HCT116 (cell line): ENCODE results near the gene OSBPL10. TPM values are rescaled to one million over a fixed set of nuclear protein-coding genes. Genes with fewer than 3 reads are reported as not detected.

Experiments used
- ATAC-seq: fragments of 200-7000 bp; cut with Tn5 transposase; 2 replicates; pipeline ENCODE4 v1.9.1; 2020; ENCODE audit warnings: mild to moderate bottlenecking, moderate library complexity
- BruUV-seq: library from RNA; stranded (reverse); fragments of 400-500 nt; replicated peaks from 2 replicates; lab custom pipeline; 2021; lab: Mats Ljungman, UMichigan
- CTCF ChIA-PET: fragments of 300-600 bp; sonication (Branson Sonifier 250); formaldehyde crosslinking; loops from one replicate; lab custom pipeline; 2021; ENCODE audit warnings: antibody characterized with exemption; lab: Charles Lee
- POLR2A ChIA-PET: fragments of 300-600, 350-600 bp; sonication (Branson Sonifier 250); formaldehyde crosslinking; loops from one replicate; lab custom pipeline; 2021; ENCODE audit warnings: antibody characterized with exemption; lab: Charles Lee
- RAD21 ChIA-PET, 2 experiments: fragments of 300-600 bp; sonication (Branson Sonifier 250); formaldehyde crosslinking; loops; one replicate each; lab custom pipeline; 2023; ENCODE audit warnings: low total read pairs in 2 of 2; ENCODE audit not compliant: uncharacterized antibody in 2 of 2, unreplicated experiment in 2 of 2, low non-redundant PET in 1 of 2; lab: Charles Lee
- DNase-seq: peaks from one replicate; pipeline ENCODE4 v3.0.0-alpha.2; 2010; ENCODE audit warnings: low read depth, low spot score
- H2AFZ ChIP-seq: fragments of 200-600 bp; shearing (Covaris generic), sonication (generic); 2 replicates; pipeline ENCODE4 v1.6.1; 2017; ENCODE audit warnings: low read depth, mixed run types, mixed read lengths, antibody characterized with exemption, low read length; ENCODE audit not compliant: poor library complexity, severe bottlenecking
- H3K27ac ChIP-seq: 2 replicates; pipeline ENCODE4 v1.5.1; 2012; ENCODE audit warnings: low read depth, low read length
- H3K27me3 ChIP-seq: fragments of 200-600 bp; sonication (generic); 2 replicates; pipeline ENCODE4 v1.6.1; 2016; ENCODE audit warnings: mixed run types, low read length, mixed read lengths; ENCODE audit not compliant: insufficient read depth
- H3K36me3 ChIP-seq, 2 experiments: fragments of 200-500 bp in 1 of 2; fragments of 200-600 bp in 1 of 2; sonication (Bioruptor generic) in 1 of 2; sonication (generic) in 1 of 2; 2 replicates each; pipeline versions ENCODE4 v1.5.1 to v1.6.1; 2014 to 2016; ENCODE audit warnings: low read length in 2 of 2, inconsistent platforms in 1 of 2, mixed read lengths in 1 of 2, mixed run types in 1 of 2; ENCODE audit not compliant: insufficient read depth in 2 of 2, control insufficient read depth in 1 of 2
- H3K4me1 ChIP-seq, 2 experiments: fragments of 200-600 bp in 1 of 2; sonication (generic) in 1 of 2; 2 replicates each; pipeline versions ENCODE4 v1.5.1 to v1.6.1; 2012 to 2017; ENCODE audit warnings: low read length in 2 of 2, inconsistent platforms in 1 of 2, mild to moderate bottlenecking in 1 of 2, mixed read lengths in 1 of 2, mixed run types in 1 of 2, moderate library complexity in 1 of 2; ENCODE audit not compliant: insufficient read depth in 2 of 2, control insufficient read depth in 1 of 2
- H3K4me2 ChIP-seq: fragments of 200-600 bp; sonication (generic); 2 replicates; pipeline ENCODE4 v1.6.1; 2017; ENCODE audit warnings: mixed run types, low read length, mixed read lengths
- H3K4me3 ChIP-seq, 2 experiments: fragments of 200-600 bp in 1 of 2; sonication (generic) in 1 of 2; replicated peaks in 1 of 2; 2 replicates each; pipeline ENCODE4 v1.5.1; 2011 to 2016; ENCODE audit warnings: low read length in 2 of 2, control low read depth in 1 of 2, low read depth in 1 of 2, mild to moderate bottlenecking in 1 of 2, mixed read lengths in 1 of 2, mixed run types in 1 of 2
- H3K79me2 ChIP-seq: fragments of 200-600 bp; sonication (generic); 2 replicates; pipeline ENCODE4 v1.6.1; 2017; ENCODE audit warnings: mild to moderate bottlenecking, mixed run types, low read length, moderate library complexity, mixed read lengths; ENCODE audit not compliant: insufficient read depth
- H3K9ac ChIP-seq: fragments of 200-600 bp; sonication (generic); 2 replicates; pipeline ENCODE4 v1.6.1; 2016; ENCODE audit warnings: low read length, mixed read lengths
- H3K9me2 ChIP-seq: fragments of 200-600 bp; sonication (generic), shearing (Covaris generic); 2 replicates; pipeline ENCODE4 v1.6.1; 2017; ENCODE audit warnings: mixed run types, mild to moderate bottlenecking, moderate library complexity; ENCODE audit not compliant: insufficient read depth
- H3K9me3 ChIP-seq, 2 experiments: fragments of 200-500 bp in 1 of 2; fragments of 200-600 bp in 1 of 2; sonication (Bioruptor generic) in 1 of 2; sonication (generic) in 1 of 2; 2 replicates each; pipeline ENCODE4 v1.6.1; 2014 to 2017; ENCODE audit warnings: low read length in 2 of 2, mixed read lengths in 2 of 2, inconsistent platforms in 1 of 2, low read depth in 1 of 2, mild to moderate bottlenecking in 1 of 2, mixed run types in 1 of 2, moderate library complexity in 1 of 2; ENCODE audit not compliant: control insufficient read depth in 1 of 2, insufficient read depth in 1 of 2
- H4K20me1 ChIP-seq: fragments of 200-600 bp; sonication (generic), shearing (Covaris generic); 2 replicates; pipeline ENCODE4 v1.6.1; 2017; ENCODE audit warnings: mixed run types, mild to moderate bottlenecking, moderate library complexity; ENCODE audit not compliant: insufficient read depth
- ATF3 ChIP-seq: IDR thresholded peaks from 2 replicates; pipeline ENCODE4 v1.6.1; 2012
- EZH2 ChIP-seq: fragments of 200-600 bp; sonication (generic); IDR thresholded peaks from 2 replicates; pipeline ENCODE4 v1.6.1; 2017; ENCODE audit warnings: antibody characterized with exemption, mixed run types
- EZH2phosphoT487 ChIP-seq: fragments of 200-600 bp; IDR thresholded peaks from 2 replicates; pipeline ENCODE4 v1.6.1; 2018; ENCODE audit warnings: antibody characterized with exemption, borderline replicate concordance
- FOSL1 ChIP-seq: IDR thresholded peaks from 2 replicates; pipeline ENCODE4 v1.6.1; 2012; ENCODE audit warnings: low read depth
- JUND ChIP-seq: IDR thresholded peaks from 2 replicates; pipeline ENCODE4 v1.6.1; 2012
- MAX ChIP-seq: IDR thresholded peaks from 2 replicates; pipeline ENCODE4 v1.6.1; 2012
- REST ChIP-seq: IDR thresholded peaks from 2 replicates; pipeline ENCODE4 v1.6.1; 2012; ENCODE audit warnings: low read depth
- TCF7L2 ChIP-seq: IDR thresholded peaks from 2 replicates; pipeline ENCODE4 v1.7.0; 2011; ENCODE audit warnings: borderline replicate concordance, inconsistent platforms; ENCODE audit not compliant: insufficient read depth, insufficient read length; ENCODE audit errors: extremely low read depth
- YY1 ChIP-seq: IDR thresholded peaks from 2 replicates; pipeline ENCODE4 v1.6.1; 2011; ENCODE audit warnings: low read length, low read depth, moderate library complexity, mild to moderate bottlenecking; ENCODE audit not compliant: insufficient replicate concordance; ENCODE audit errors: extremely low read depth
- ZBTB33 ChIP-seq: IDR thresholded peaks from 2 replicates; pipeline ENCODE4 v1.6.1; 2011; ENCODE audit warnings: mild to moderate bottlenecking, low read length, moderate library complexity; ENCODE audit not compliant: insufficient replicate concordance; ENCODE audit errors: extremely low read depth
- ZFX ChIP-seq: fragments of 450-650 bp; IDR thresholded peaks from 2 replicates; pipeline ENCODE4 v1.6.1; 2017
- intact Hi-C: fragments of 100-400 bp; cut with micrococcal nuclease; formaldehyde crosslinking; loops from 2 replicates; pipeline ENCODE4 v1.10.0; 2022
- total RNA-seq: library from RNA; stranded (reverse); gene quantifications from one replicate; pipeline ENCODE4 v1.2.1, GENCODE V29; 2021; ENCODE audit not compliant: unreplicated experiment

Gene OSBPL10
- total RNA-seq, 1 experiment from 2014 or later = 25.8 TPM

- H3K9me2 ChIP-seq = no peaks in the 10 kb centered on the region
- POLR2A ChIA-PET = no interaction called here
- RAD21 ChIA-PET = no interaction called here
- no TSS peak for BruUV-seq
- no peak overlapping the region for H3K9ac ChIP-seq
- no peaks in the 10 kb centered on the region for H4K20me1 ChIP-seq
- intact Hi-C loops = no loop called here
- no peak for ATAC-seq
- H3K27me3 ChIP-seq = no peaks in the 10 kb centered on the region
- TF ChIP-seq ZBTB33 = no peak
- TF ChIP-seq EZH2 = no peak
- TF ChIP-seq JUND = no peak
- no peak for TF ChIP-seq TCF7L2
- no peak overlapping the region for H3K4me3 ChIP-seq
- CTCF ChIA-PET = no interaction called here
- no peak for DNase-seq
- H3K9me3 ChIP-seq = no peaks in the 10 kb centered on the region
- no peaks in the 10 kb centered on the region for H3K36me3 ChIP-seq
- H3K4me2 ChIP-seq = peak overlapping the region; percentile 32; the same call in 1 of the 2 replicates
- no peak overlapping the region for H3K27ac ChIP-seq
- no peak overlapping the region for H2AFZ ChIP-seq
- H3K4me1 ChIP-seq = peaks cover 9 to 27% of the 10 kb centered on the region in 2 experiments
- peaks cover 37% of the 10 kb centered on the region for H3K79me2 ChIP-seq
Measured at GRCh38 chr3:31979001-31979697, 1.9 kb downstream of the OSBPL10 start.

GRCh38 chr3:31978553-31978952, 2.5 kb downstream of the OSBPL10 start:
- Histone ChIP-seq H3K27ac (no peak overlapping the region), H3K4me2 (no peak overlapping the region), H3K79me2 (peaks cover 43% of the 10 kb centered on the region), H3K36me3 (no peaks in the 10 kb centered on the region), H4K20me1 (no peaks in the 10 kb centered on the region), H2AFZ (no peak overlapping the region), H3K4me3 (no peak overlapping the region), H3K9me3 (no peaks in the 10 kb centered on the region), H3K9ac (no peak overlapping the region), H3K4me1 (peaks cover 9 to 27% of the 10 kb centered on the region in 2 experiments), H3K27me3 (no peaks in the 10 kb centered on the region), H3K9me2 (no peaks in the 10 kb centered on the region)
- ChIA-PET RAD21 (no interaction called here), CTCF (no interaction called here), POLR2A (no interaction called here)
- DNase-seq = no peak
- TSS peak; percentile 25 for BruUV-seq
- intact Hi-C loops = no loop called here
- ATAC-seq = no peak
- TF ChIP-seq ZBTB33 = no peak
- no peak for TF ChIP-seq ATF3
- TF ChIP-seq FOSL1 = no peak
- no peak for TF ChIP-seq REST
- no peak for TF ChIP-seq YY1
- TF ChIP-seq MAX = no peak
- TF ChIP-seq ZFX = no peak
- no peak for TF ChIP-seq EZH2phosphoT487
